CD4-positive, CD25-positive, alpha-beta regulatory T cell (primary cell): ENCODE measurements around the gene BARX1. TPM values are rescaled to one million over a fixed set of nuclear protein-coding genes. Genes with fewer than 3 reads are reported as not detected.

Experiments used
- ATAC-seq, 2 donors: fragments of 150-1000 bp; cut with Tn5 transposase; one replicate each; pipeline ENCODE4 v1.10.0; 2021; ENCODE audit warnings: low read depth in 2 of 2, moderate number of reproducible peaks in 2 of 2, moderate library complexity in 1 of 2
- DNase-seq, 3 donors: peaks; one replicate each; pipeline versions ENCODE4 v3.0.0 to v3.0.0-alpha.2; 2012 to 2022; ENCODE audit warnings: mixed read lengths in 1 of 3
- H3K27ac ChIP-seq: one replicate; pipeline ENCODE4 v1.7.0; 2013; ENCODE audit warnings: mild to moderate bottlenecking, low read length; ENCODE audit not compliant: insufficient read depth, poor library complexity, severe bottlenecking
- H3K27me3 ChIP-seq: one replicate; pipeline ENCODE4 v1.7.0; 2013; ENCODE audit warnings: low read length; ENCODE audit not compliant: control insufficient read depth, insufficient read depth
- H3K36me3 ChIP-seq: one replicate; pipeline ENCODE4 v1.7.0; 2013; ENCODE audit warnings: mild to moderate bottlenecking, low read length, moderate library complexity; ENCODE audit not compliant: control insufficient read depth, insufficient read depth
- H3K4me1 ChIP-seq: 2 replicates; pipeline ENCODE4 v1.7.0; 2013; ENCODE audit warnings: mild to moderate bottlenecking, low read length; ENCODE audit not compliant: insufficient read depth, control insufficient read depth, poor library complexity, severe bottlenecking
- H3K4me3 ChIP-seq: one replicate; pipeline ENCODE4 v1.7.0; 2013; ENCODE audit warnings: low read depth, mild to moderate bottlenecking, low read length, moderate library complexity
- H3K9me3 ChIP-seq, 2 experiments: 1 replicate in 1 of 2; 2 replicates in 1 of 2; pipeline ENCODE4 v1.7.0; 2013; ENCODE audit warnings: low read length in 2 of 2, mild to moderate bottlenecking in 1 of 2, moderate library complexity in 1 of 2; ENCODE audit not compliant: control insufficient read depth in 2 of 2
- H3K27ac Mint-ChIP-seq, 3 donors: one replicate each; pipeline ENCODE4 v1.8.0; 2020 to 2022; ENCODE audit warnings: mild to moderate bottlenecking in 3 of 3, mixed read lengths in 3 of 3, moderate library complexity in 2 of 3
- H3K27me3 Mint-ChIP-seq: one replicate; pipeline ENCODE4 v1.8.0; 2022; ENCODE audit warnings: mild to moderate bottlenecking, mixed read lengths
- H3K36me3 Mint-ChIP-seq: one replicate; pipeline ENCODE4 v1.8.0; 2020; ENCODE audit warnings: mixed read lengths
- H3K4me1 Mint-ChIP-seq, 4 donors: one replicate each; pipeline ENCODE4 v1.8.0; 2020 to 2022; ENCODE audit warnings: mixed read lengths in 4 of 4, mild to moderate bottlenecking in 1 of 4
- H3K4me3 Mint-ChIP-seq, 4 donors: one replicate each; pipeline ENCODE4 v1.8.0; 2020 to 2022; ENCODE audit warnings: mild to moderate bottlenecking in 4 of 4, mixed read lengths in 4 of 4, moderate library complexity in 3 of 4
- H3K9me3 Mint-ChIP-seq, 7 donors: one replicate each; pipeline ENCODE4 v1.8.0; 2020 to 2022; ENCODE audit warnings: mixed read lengths in 7 of 7, mild to moderate bottlenecking in 3 of 7, moderate library complexity in 2 of 7
- polyA plus RNA-seq, 4 donors: library from polyadenylated mRNA; unstranded; fragments of 300-500 nt; fragmentation: Illumina TruSeq; gene quantifications; one replicate each; pipeline ENCODE4 v1.2.3, GENCODE V29; 2021
- total RNA-seq: library from RNA; stranded (reverse); gene quantifications from one replicate; pipeline ENCODE4 v1.2.3, GENCODE V29; 2022

The BARX1 gene
- total and polyA plus RNA-seq, 5 donors from 2014 or later, result not detected

DNA sequence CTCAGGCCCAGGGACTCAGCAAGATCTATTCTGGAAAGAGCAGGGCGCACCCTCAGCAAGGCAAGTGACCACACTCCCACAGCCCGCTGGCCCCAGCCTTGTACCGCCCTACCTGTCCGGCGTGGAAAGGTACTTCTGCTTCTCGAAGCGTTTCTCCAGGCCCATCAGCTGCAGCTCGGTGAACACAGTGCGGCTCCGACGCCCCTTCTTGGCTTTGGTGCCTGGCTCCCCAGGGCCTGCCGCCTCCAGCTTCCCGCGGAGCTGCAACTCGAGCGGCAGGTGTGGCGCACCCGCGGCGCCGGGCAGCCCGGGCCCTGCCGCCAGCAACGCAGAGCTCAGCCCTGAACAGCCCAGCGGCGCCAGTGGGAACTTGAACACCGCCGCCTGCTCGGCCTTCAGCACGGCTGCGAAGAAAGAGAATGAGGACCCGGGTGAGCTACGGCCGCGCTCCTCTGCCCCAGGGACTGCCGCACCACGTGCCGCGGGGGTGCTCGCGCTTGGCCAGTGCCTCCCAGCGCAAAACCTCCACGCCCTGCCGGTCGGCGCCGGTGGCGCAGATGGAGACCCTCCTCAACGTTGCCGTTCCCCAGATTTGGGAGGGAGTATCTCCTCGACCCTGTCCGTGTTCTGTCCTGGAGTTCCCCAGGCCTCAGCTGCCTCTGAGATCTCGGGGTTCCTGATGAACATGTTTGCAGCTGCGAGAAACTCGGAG lies 2.2 kb downstream of the BARX1 start:
- H3K4me1 Mint-ChIP-seq, result peaks cover 0 to 52% (median 18%) of the 10 kb centered on the region in 4 donors

DNA sequence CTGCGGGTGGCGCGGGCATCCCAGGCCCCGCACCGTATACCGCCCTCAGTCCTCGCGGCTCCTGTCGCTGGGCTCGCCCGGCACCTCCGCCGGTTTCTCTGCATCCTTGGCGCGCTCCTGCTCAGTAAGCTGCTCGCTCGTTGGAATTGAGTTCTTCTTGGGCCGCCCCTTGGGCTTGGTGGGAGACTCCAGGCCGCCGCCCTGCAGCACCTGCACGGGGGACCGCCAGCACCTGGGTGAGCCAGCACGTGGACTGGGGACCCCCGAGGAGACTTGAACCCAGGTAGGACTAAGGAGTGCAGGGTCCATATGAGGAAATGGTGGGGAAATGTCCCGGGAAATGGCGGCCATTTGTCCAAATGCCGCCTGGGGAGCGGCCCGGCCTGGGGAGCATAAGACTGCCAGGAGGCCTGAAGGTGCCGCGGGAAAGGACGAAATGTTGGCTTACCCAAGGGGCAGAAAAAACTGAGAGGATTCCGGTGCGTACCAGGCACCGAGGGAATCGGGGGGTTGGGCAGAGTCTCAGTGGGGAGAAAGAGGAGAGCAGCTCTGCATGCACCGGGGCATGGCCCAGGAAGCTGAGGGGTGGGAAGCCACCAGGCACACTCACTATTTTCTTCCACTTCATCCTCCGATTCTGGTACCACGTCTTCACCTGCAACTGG lies 2.9 kb downstream of the BARX1 start:
- DNase-seq, result no peak
- peaks cover 26% of the 10 kb centered on the region for H3K27me3 ChIP-seq
- Mint-ChIP-seq H3K4me1 (peaks cover 0 to 51% (median 15%) of the 10 kb centered on the region in 4 donors), H3K27me3 (peaks cover 79% of the 10 kb centered on the region), H3K4me3 (peak overlapping the region in 3 of 4 donors; percentile 68 to 90 (median 71)), H3K9me3 (peaks cover 0 to 6% (median 0%) of the 10 kb centered on the region in 7 donors), H3K36me3 (no peaks in the 10 kb centered on the region), H3K27ac (no peak overlapping the region)
- ATAC-seq, result no peak
- H3K4me1 ChIP-seq, result peaks cover 36% of the 10 kb centered on the region
- no peaks in the 10 kb centered on the region for H3K36me3 ChIP-seq
- no peak overlapping the region for H3K27ac ChIP-seq
- no peak overlapping the region for H3K4me3 ChIP-seq
- no peaks in the 10 kb centered on the region for H3K9me3 ChIP-seq

More for the DNA sequence above, 2.2 kb downstream of the BARX1 start:
- no peaks in the 10 kb centered on the region for H3K36me3 ChIP-seq
- DNase-seq (no peak), ATAC-seq (no peak)
- H3K4me3 ChIP-seq, result no peak overlapping the region
- Mint-ChIP-seq H3K27me3 (peaks cover 79% of the 10 kb centered on the region), H3K4me3 (peak overlapping the region in 3 of 4 donors; percentile 70 to 82 (median 73)), H3K36me3 (no peaks in the 10 kb centered on the region), H3K27ac (no peak overlapping the region), H3K9me3 (peaks cover 0 to 6% (median 0%) of the 10 kb centered on the region in 7 donors)
- no peaks in the 10 kb centered on the region for H3K9me3 ChIP-seq
- H3K27me3 ChIP-seq, result peaks cover 26% of the 10 kb centered on the region
- H3K4me1 ChIP-seq, result peaks cover 36% of the 10 kb centered on the region
- H3K27ac ChIP-seq, result no peak overlapping the region

DNA sequence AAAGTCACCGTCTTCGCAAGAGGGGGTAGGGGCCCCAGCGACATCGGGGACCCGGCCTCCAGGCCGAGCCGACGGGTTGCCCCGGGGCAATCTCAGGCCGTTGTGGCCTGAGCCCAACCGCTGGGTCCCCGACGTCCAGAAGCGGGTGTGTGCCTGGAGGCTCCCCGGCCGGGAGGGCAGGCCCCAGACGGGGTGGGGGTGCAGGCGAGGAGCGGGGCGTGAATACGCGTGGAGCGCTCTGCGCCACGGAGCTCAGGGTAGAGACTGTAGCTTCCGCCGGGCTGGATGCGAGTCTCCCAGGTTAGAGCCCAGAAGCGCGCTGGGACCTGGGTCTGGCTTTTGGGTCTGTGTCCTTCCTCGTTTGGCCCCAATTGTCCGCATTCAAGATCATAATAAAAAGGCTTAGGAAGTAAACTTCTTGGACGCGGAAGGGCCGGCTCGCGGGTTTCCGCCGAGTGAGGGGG lies 3.5 kb downstream of the BARX1 start:
- Histone ChIP-seq H3K9me3 (no peaks in the 10 kb centered on the region), H3K4me1 (peaks cover 36% of the 10 kb centered on the region), H3K4me3 (no peak overlapping the region), H3K27me3 (peaks cover 30% of the 10 kb centered on the region), H3K36me3 (no peaks in the 10 kb centered on the region), H3K27ac (no peak overlapping the region)
- peak overlapping the region in 3 of 4 donors; percentile 77 to 90 (median 79) for H3K4me3 Mint-ChIP-seq
- H3K27ac Mint-ChIP-seq, result no peak overlapping the region
- DNase-seq (no peak), ATAC-seq (peak in 1 of 2 donors; percentile 40)
- peaks cover 0 to 6% (median 0%) of the 10 kb centered on the region in 7 donors for H3K9me3 Mint-ChIP-seq
- no peaks in the 10 kb centered on the region for H3K36me3 Mint-ChIP-seq
- peaks cover 79% of the 10 kb centered on the region for H3K27me3 Mint-ChIP-seq
- H3K4me1 Mint-ChIP-seq, result peaks cover 0 to 52% (median 17%) of the 10 kb centered on the region in 4 donors

DNA sequence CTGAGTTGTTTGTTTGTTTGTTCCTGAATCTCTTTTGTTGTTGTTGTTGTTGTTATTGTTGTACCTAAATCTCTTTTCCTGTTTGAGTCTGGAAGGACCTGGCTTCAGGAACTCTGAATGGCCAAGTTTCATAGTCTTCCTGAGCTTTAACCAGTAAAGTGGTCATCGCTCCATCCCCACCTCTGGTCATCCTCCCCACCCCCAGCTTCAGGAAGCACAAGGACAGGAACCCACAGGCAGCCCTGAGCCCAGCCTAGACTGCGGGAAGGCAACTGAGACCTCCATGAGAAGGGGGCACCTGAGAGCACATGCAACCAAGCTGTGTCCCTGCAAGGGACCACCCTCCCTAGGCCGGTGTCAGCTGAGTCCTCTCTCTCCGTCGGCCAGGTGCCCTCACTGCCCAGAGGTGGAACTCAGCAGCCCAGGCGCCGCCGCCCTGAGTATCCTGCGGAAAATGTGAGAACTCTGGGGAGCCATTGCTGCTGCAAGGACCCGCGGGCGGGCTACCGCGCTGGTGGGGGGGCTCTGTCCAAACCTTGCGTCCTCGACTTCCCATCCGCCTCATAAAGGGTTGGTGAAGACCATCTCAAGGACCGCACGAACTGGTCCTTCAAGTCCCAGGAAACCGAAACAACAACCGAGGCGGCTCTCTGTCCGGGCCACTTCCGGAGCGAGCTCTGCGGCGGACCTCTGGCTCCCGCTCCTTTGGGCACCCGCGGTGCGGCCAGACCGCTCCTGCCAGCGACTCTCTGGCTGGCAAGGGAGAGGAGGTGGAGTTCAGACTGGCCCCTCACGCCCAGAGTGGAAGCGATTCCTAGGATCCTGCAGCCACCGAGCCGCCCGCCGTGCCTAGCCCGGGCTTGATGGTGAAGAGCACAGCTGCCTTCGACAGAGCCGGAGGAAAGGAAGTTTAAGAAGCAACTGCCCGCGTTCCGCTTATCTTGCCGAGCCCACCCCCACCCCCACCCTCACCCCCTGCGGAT lies 4.2 kb downstream of the BARX1 start:
- Histone ChIP-seq H3K9me3 (no peaks in the 10 kb centered on the region), H3K4me3 (peak overlapping the region; percentile 37), H3K4me1 (peaks cover 36% of the 10 kb centered on the region), H3K36me3 (no peaks in the 10 kb centered on the region), H3K27me3 (peaks cover 30% of the 10 kb centered on the region), H3K27ac (no peak overlapping the region)
- no peak for ATAC-seq
- peaks cover 0 to 53% (median 20%) of the 10 kb centered on the region in 4 donors for H3K4me1 Mint-ChIP-seq
- no peak overlapping the region for H3K27ac Mint-ChIP-seq
- peak overlapping the region; percentile 62 to 90 (median 78) for H3K4me3 Mint-ChIP-seq
- H3K27me3 Mint-ChIP-seq, result peaks cover 77% of the 10 kb centered on the region
- no peak for DNase-seq
- H3K9me3 Mint-ChIP-seq, result peaks cover 0 to 7% (median 0%) of the 10 kb centered on the region in 7 donors
- H3K36me3 Mint-ChIP-seq, result no peaks in the 10 kb centered on the region

DNA sequence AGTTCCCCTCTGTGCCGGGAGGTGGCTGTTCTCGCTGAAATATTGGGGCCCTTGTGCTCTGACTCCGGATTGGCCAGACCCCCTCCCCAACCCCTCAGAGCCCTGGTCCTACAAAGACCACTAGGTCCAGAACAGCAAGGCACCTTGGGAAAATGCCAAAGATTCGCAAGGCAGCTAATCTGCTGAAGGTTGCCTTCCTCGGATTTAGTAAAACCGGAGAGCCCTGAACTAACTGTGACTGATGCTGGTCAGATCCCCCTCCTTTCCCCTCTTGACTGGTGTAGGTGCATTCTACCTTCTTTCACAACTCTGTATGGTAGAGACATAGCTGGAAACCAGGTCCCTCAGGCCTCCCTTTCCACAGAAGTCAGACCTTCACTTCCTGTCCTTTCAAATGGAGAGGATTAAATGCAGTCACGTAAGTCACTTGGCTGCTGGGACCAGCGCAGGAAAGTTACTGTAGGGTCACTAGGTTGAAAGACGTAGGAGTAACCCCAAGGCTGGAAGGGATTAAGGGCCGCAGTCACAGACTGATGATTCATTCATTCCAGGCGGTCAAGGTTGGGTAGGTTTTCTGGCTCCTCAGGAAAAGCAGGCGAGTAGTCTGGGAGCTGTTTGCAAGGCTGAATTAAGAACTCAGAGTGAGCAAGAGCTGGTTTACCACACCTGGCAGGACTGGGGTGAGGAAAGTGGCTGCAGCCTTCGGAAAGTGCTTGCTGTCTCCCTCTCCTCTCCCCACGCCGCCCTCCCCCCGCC lies 5.3 kb downstream of the BARX1 start:
- Mint-ChIP-seq H3K4me3 (peak overlapping the region in 3 of 4 donors; percentile 55 to 82 (median 62)), H3K27me3 (peaks cover 80% of the 10 kb centered on the region), H3K27ac (no peak overlapping the region), H3K9me3 (peaks cover 0 to 8% (median 0%) of the 10 kb centered on the region in 7 donors), H3K4me1 (peaks cover 0 to 59% (median 22%) of the 10 kb centered on the region in 4 donors), H3K36me3 (peaks cover 3% of the 10 kb centered on the region)
- no peaks in the 10 kb centered on the region for H3K9me3 ChIP-seq
- no peak overlapping the region for H3K27ac ChIP-seq
- ATAC-seq (no peak), DNase-seq (no peak)
- H3K27me3 ChIP-seq, result peaks cover 35% of the 10 kb centered on the region
- no peak overlapping the region for H3K4me3 ChIP-seq
- no peaks in the 10 kb centered on the region for H3K36me3 ChIP-seq
- H3K4me1 ChIP-seq, result peaks cover 29% of the 10 kb centered on the region

DNA sequence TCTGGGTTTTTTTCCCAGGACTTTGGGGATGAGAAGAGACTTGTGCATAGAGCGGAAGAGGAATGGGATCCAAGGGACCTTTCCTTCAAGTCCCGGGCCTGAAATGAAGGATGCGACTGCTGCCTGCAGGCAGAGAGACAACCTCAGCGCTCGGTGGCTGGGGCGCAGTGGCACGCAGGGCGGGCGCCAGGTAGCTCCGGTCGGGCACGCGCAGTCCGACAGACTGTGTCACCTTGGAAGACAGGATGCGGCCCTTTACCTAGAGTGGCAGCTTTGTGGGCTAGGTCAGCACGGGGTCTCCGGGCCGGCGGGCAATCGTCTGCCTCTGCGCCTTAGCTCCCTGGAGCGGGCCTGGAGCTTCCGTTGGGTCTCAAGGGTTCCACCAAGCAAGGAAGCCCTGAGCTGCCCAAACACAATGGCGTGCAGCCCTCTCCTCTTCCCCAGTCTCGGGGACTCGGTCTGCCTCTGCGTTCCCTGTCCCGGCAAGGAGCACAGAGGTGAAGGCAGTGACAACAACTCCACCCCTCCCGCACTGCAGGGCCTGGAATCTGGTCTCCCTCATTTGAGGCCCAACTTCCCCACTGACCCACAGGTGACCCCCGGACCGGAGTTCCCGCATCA lies 6.0 kb downstream of the BARX1 start:
- H3K9me3 ChIP-seq, result no peaks in the 10 kb centered on the region
- H3K36me3 ChIP-seq, result no peaks in the 10 kb centered on the region
- peaks cover 3% of the 10 kb centered on the region for H3K36me3 Mint-ChIP-seq
- H3K27ac Mint-ChIP-seq, result no peak overlapping the region
- peaks cover 0 to 8% (median 0%) of the 10 kb centered on the region in 7 donors for H3K9me3 Mint-ChIP-seq
- ATAC-seq (no peak), DNase-seq (no peak)
- H3K4me3 Mint-ChIP-seq, result peak overlapping the region in 1 of 4 donors; percentile 62
- peaks cover 34% of the 10 kb centered on the region for H3K27me3 ChIP-seq
- H3K27ac ChIP-seq, result no peak overlapping the region
- peaks cover 29% of the 10 kb centered on the region for H3K4me1 ChIP-seq
- H3K27me3 Mint-ChIP-seq, result peaks cover 84% of the 10 kb centered on the region
- H3K4me3 ChIP-seq, result no peak overlapping the region
- H3K4me1 Mint-ChIP-seq, result peaks cover 0 to 60% (median 22%) of the 10 kb centered on the region in 4 donors
